Thyroid gland (tissue), 4 donors: Measurements from ENCODE around the gene MYLK2.

Source experiments
- CTCF ChIP-seq, 6 experiments: fragments of 200-600 bp in 3 of 6; fragments of 450-650 bp in 3 of 6; sonication (generic) in 3 of 6; IDR thresholded peaks; one replicate each; pipeline ENCODE4 v1.5.1; 2016 to 2019; ENCODE audit warnings: antibody characterized with exemption in 6 of 6, mild to moderate bottlenecking in 2 of 6, inconsistent platforms in 1 of 6, moderate library complexity in 1 of 6
- POLR2A ChIP-seq, 2 donors: fragments of 450-650 bp; IDR thresholded peaks; one replicate each; pipeline ENCODE4 v1.6.1; 2017; ENCODE audit warnings: antibody characterized with exemption in 2 of 2, mild to moderate bottlenecking in 2 of 2, moderate library complexity in 1 of 2

GRCh38 chr20:31869942-31870725, 51.0 kb downstream of the MYLK2 start, which contains the start of the genes DUSP15 and TTLL9:
- TF ChIP-seq CTCF (IDR thresholded peaks at IDR 0.05) (no peak), POLR2A (IDR thresholded peaks at IDR 0.05) (peak in 1 of 2 donors; percentile 58)
